ENCODE measurements around the gene EPPIN. TPM values are rescaled to one million over a fixed set of nuclear protein-coding genes. Genes with fewer than 3 reads are reported as not detected.

EPPIN gene
- total RNA-seq, 2 donors from 2014 or later: not detected

GRCh38 chr20:45507011-45507820, 40.0 kb downstream of the EPPIN start:
- intact Hi-C loops (cut with DNase I): no loop called here
- H3K27me3 ChIP-seq: no peaks in the 10 kb centered on the region
- WGBS, 2 donors: 70 to 72% methylated on average over 5 of the region's 5 CpGs

GRCh38 chr20:45506398-45506797, 40.8 kb downstream of the EPPIN start:
- DNase-seq (no peak), ATAC-seq (no peak)
- no peak for TF ChIP-seq POLR2A (IDR thresholded peaks at IDR 0.05)
- TF ChIP-seq, protein P1, sequence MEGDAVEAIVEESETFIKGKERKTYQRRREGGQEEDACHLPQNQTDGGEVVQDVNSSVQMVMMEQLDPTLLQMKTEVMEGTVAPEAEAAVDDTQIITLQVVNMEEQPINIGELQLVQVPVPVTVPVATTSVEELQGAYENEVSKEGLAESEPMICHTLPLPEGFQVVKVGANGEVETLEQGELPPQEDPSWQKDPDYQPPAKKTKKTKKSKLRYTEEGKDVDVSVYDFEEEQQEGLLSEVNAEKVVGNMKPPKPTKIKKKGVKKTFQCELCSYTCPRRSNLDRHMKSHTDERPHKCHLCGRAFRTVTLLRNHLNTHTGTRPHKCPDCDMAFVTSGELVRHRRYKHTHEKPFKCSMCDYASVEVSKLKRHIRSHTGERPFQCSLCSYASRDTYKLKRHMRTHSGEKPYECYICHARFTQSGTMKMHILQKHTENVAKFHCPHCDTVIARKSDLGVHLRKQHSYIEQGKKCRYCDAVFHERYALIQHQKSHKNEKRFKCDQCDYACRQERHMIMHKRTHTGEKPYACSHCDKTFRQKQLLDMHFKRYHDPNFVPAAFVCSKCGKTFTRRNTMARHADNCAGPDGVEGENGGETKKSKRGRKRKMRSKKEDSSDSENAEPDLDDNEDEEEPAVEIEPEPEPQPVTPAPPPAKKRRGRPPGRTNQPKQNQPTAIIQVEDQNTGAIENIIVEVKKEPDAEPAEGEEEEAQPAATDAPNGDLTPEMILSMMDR (IDR thresholded peaks at IDR 0.05): no peak
- no peaks in the 10 kb centered on the region for H3K36me3 ChIP-seq (replicated peaks in 1 of 2; ENCODE audit: insufficient read depth in 1 of 2, low read depth in 2 of 2)
- 46 to 82% methylated on average over 2 of the region's 2 CpGs for WGBS, 2 donors
- no peaks in the 10 kb centered on the region for H3K27me3 ChIP-seq
- no peak overlapping the region for H3K4me3 ChIP-seq
- no peaks in the 10 kb centered on the region for H3K9me3 ChIP-seq
- intact Hi-C loops (cut with DNase I): no loop called here
- H3K27ac ChIP-seq: no peak overlapping the region
- H3K4me1 ChIP-seq: no peaks in the 10 kb centered on the region

More at GRCh38 chr20:45507011-45507820, 40.0 kb downstream of the EPPIN start:
- no peak for DNase-seq
- Histone ChIP-seq H3K27ac (no peak overlapping the region), H3K36me3 (replicated peaks in 1 of 2; ENCODE audit: insufficient read depth in 1 of 2, low read depth in 2 of 2) (no peaks in the 10 kb centered on the region), H3K4me1 (no peaks in the 10 kb centered on the region), H3K9me3 (no peaks in the 10 kb centered on the region), H3K4me3 (no peak overlapping the region)
- no peak for ATAC-seq
- TF ChIP-seq, protein P1 (IDR thresholded peaks at IDR 0.05): no peak
- no peak for TF ChIP-seq POLR2A (IDR thresholded peaks at IDR 0.05)

- 32 to 49% methylated on average over 2 of the region's 2 CpGs for WGBS, 2 donors
- Histone ChIP-seq H3K27ac (no peak overlapping the region), H3K27me3 (no peaks in the 10 kb centered on the region), H3K4me1 (no peaks in the 10 kb centered on the region), H3K4me3 (no peak overlapping the region), H3K36me3 (replicated peaks in 1 of 2; ENCODE audit: insufficient read depth in 1 of 2, low read depth in 2 of 2) (no peaks in the 10 kb centered on the region), H3K9me3 (no peaks in the 10 kb centered on the region)
- ATAC-seq (no peak), DNase-seq (no peak)
- intact Hi-C loops (cut with DNase I): no loop called here
- TF ChIP-seq POLR2A (IDR thresholded peaks at IDR 0.05): no peak
- TF ChIP-seq, protein P1 (IDR thresholded peaks at IDR 0.05): no peak
These were observed 43.8 kb downstream of the EPPIN start for GRCh38 chr20:45503403-45503802.

GRCh38 chr20:45502561-45502960, 44.6 kb downstream of the EPPIN start:
- ATAC-seq: no peak
- intact Hi-C loops (cut with DNase I): no loop called here
- DNase-seq: no peak

More at GRCh38 chr20:45502561-45502960, 44.6 kb downstream of the EPPIN start:
- Histone ChIP-seq H3K4me1 (no peaks in the 10 kb centered on the region), H3K36me3 (replicated peaks in 1 of 2; ENCODE audit: insufficient read depth in 1 of 2, low read depth in 2 of 2) (no peaks in the 10 kb centered on the region), H3K27me3 (no peaks in the 10 kb centered on the region), H3K4me3 (no peak overlapping the region), H3K9me3 (no peaks in the 10 kb centered on the region), H3K27ac (no peak overlapping the region)
- TF ChIP-seq, protein P1 (IDR thresholded peaks at IDR 0.05): no peak
- no peak for TF ChIP-seq POLR2A (IDR thresholded peaks at IDR 0.05)
- 26 to 44% methylated on average over 1 of the region's 1 CpG for WGBS, 2 donors
